Fibroblast of lung (primary cell): ENCODE results near the gene TMEM220. TPM values are rescaled to one million over a fixed set of nuclear protein-coding genes. Genes with fewer than 3 reads are reported as not detected.

Experiments
- DNase-seq, 2 donors: peaks; one replicate each; pipeline versions ENCODE4 v3.0.0 to v3.0.0-alpha.2; 2010; ENCODE audit warnings: low read depth in 2 of 2
- H2AFZ ChIP-seq: 2 replicates; pipeline ENCODE4 v1.5.1; 2012; ENCODE audit warnings: low read length, control low read depth, inconsistent platforms
- H3K27ac ChIP-seq: 2 replicates; pipeline ENCODE4 v1.5.1; 2011; ENCODE audit warnings: low read length, control low read depth; ENCODE audit not compliant: insufficient read depth
- H3K27me3 ChIP-seq: 2 replicates; pipeline ENCODE4 v1.5.1; 2011; ENCODE audit warnings: mild to moderate bottlenecking, low read length; ENCODE audit not compliant: control insufficient read depth, insufficient read depth
- H3K36me3 ChIP-seq: 2 replicates; pipeline ENCODE4 v1.5.1; 2011; ENCODE audit warnings: low read length; ENCODE audit not compliant: control insufficient read depth, insufficient read depth
- H3K4me1 ChIP-seq: 2 replicates; pipeline ENCODE4 v1.5.1; 2011; ENCODE audit warnings: low read length; ENCODE audit not compliant: control insufficient read depth, insufficient read depth; ENCODE audit errors: extremely low read depth
- H3K4me2 ChIP-seq: 2 replicates; pipeline ENCODE4 v1.5.1; 2011; ENCODE audit warnings: low read length, control low read depth; ENCODE audit not compliant: insufficient read depth; ENCODE audit errors: extremely low read depth
- H3K4me3 ChIP-seq, 4 experiments: fragments of 200-600 bp in 1 of 4; sonication (generic) in 1 of 4; replicated peaks in 1 of 4; 2 replicates each; pipeline ENCODE4 v1.5.1; 2011 to 2016; ENCODE audit warnings: low read length in 4 of 4, low read depth in 3 of 4, mild to moderate bottlenecking in 3 of 4, control low read depth in 2 of 4, inconsistent platforms in 1 of 4, mixed read lengths in 1 of 4; ENCODE audit not compliant: insufficient read depth in 1 of 4; ENCODE audit errors: control extremely low read depth in 1 of 4
- H3K79me2 ChIP-seq: 2 replicates; pipeline ENCODE4 v1.5.1; 2012; ENCODE audit warnings: mild to moderate bottlenecking, low read length, inconsistent platforms; ENCODE audit not compliant: control insufficient read depth, insufficient read depth
- H3K9ac ChIP-seq: 2 replicates; pipeline ENCODE4 v1.5.1; 2011; ENCODE audit warnings: mild to moderate bottlenecking, low read length, control low read depth; ENCODE audit not compliant: insufficient read depth
- H3K9me3 ChIP-seq: 2 replicates; pipeline ENCODE4 v1.5.1; 2012; ENCODE audit warnings: low read depth, low read length; ENCODE audit not compliant: control insufficient read depth, insufficient read depth
- H4K20me1 ChIP-seq: 2 replicates; pipeline ENCODE4 v1.5.1; 2011; ENCODE audit warnings: low read length; ENCODE audit not compliant: control insufficient read depth, insufficient read depth; ENCODE audit errors: extremely low read depth
- EZH2 ChIP-seq: IDR thresholded peaks from 2 replicates; pipeline ENCODE4 v1.5.1; 2012; ENCODE audit warnings: low read length, control low read depth, mild to moderate bottlenecking; ENCODE audit errors: missing control alignments
- polyA plus RNA-seq, 2 donors: library from polyadenylated mRNA; depleted of rRNA in 1 of 2; stranded (reverse) in 1 of 2; unstranded in 1 of 2; fragments of >200 nt; gene quantifications; 2 replicates each; pipeline ENCODE4 v1.2.1, GENCODE V29; 2011 to 2012; ENCODE audit warnings: missing spikeins in 1 of 2
- total RNA-seq: library from RNA; depleted of rRNA; stranded (reverse); fragments of >200 nt; gene quantifications from 2 replicates; pipeline ENCODE4 v1.2.1, GENCODE V29; 2014
- TF ChIP-seq, protein P1 (sequence below), 2 donors: IDR thresholded peaks in 1 of 2; conservative IDR thresholded peaks in 1 of 2; 1 replicate in 1 of 2; 2 replicates in 1 of 2; pipeline ENCODE4 v1.5.1; 2011 to 2012; ENCODE audit warnings: low read length in 2 of 2, control low read depth in 1 of 2, inconsistent platforms in 1 of 2, low read depth in 1 of 2, mild to moderate bottlenecking in 1 of 2

The TMEM220 gene
- total and polyA plus RNA-seq, 2 donors (not counting 1 experiment from before 2014, with no cell fraction given): 4.1 to 4.3 TPM

DNA sequence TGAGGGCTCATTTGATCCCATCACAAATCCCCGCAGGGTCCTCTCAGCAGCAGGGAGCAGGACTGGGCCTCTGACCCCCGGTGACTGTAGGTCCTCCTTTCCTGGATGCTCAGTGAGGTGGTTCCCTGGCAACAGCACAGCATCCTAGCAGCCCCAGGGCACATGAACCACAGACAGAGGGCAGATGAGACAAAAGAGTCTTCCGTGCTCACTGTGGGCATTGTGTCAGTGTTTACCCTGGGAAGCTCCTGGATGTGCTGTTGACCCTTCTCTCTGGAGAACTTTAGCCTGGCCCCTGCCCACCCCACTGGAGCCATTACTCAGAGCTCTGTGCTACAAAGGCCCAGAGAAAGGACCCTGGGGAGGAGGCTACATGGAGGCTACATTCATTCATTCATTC lies 21.7 kb upstream of the TMEM220 start:
- TF ChIP-seq EZH2: no peak
- TF ChIP-seq, protein P1, sequence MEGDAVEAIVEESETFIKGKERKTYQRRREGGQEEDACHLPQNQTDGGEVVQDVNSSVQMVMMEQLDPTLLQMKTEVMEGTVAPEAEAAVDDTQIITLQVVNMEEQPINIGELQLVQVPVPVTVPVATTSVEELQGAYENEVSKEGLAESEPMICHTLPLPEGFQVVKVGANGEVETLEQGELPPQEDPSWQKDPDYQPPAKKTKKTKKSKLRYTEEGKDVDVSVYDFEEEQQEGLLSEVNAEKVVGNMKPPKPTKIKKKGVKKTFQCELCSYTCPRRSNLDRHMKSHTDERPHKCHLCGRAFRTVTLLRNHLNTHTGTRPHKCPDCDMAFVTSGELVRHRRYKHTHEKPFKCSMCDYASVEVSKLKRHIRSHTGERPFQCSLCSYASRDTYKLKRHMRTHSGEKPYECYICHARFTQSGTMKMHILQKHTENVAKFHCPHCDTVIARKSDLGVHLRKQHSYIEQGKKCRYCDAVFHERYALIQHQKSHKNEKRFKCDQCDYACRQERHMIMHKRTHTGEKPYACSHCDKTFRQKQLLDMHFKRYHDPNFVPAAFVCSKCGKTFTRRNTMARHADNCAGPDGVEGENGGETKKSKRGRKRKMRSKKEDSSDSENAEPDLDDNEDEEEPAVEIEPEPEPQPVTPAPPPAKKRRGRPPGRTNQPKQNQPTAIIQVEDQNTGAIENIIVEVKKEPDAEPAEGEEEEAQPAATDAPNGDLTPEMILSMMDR (conservative IDR thresholded peaks at IDR 0.05 in 1 of 2, IDR thresholded peaks at IDR 0.05 in 1 of 2; ENCODE audit: low read depth in 1 of 2, low read length in 2 of 2): no peak
- H3K9me3 ChIP-seq: no peaks in the 10 kb centered on the region
- no peaks in the 10 kb centered on the region for H3K27me3 ChIP-seq
- H3K4me3 ChIP-seq: no peak overlapping the region
- H3K79me2 ChIP-seq: no peaks in the 10 kb centered on the region
- no peak overlapping the region for H3K27ac ChIP-seq
- H3K4me1 ChIP-seq: no peaks in the 10 kb centered on the region
- H3K4me2 ChIP-seq: no peak overlapping the region
- no peak overlapping the region for H3K9ac ChIP-seq
- DNase-seq: no peak
- no peaks in the 10 kb centered on the region for H4K20me1 ChIP-seq
- H3K36me3 ChIP-seq: no peaks in the 10 kb centered on the region
- no peak overlapping the region for H2AFZ ChIP-seq

DNA sequence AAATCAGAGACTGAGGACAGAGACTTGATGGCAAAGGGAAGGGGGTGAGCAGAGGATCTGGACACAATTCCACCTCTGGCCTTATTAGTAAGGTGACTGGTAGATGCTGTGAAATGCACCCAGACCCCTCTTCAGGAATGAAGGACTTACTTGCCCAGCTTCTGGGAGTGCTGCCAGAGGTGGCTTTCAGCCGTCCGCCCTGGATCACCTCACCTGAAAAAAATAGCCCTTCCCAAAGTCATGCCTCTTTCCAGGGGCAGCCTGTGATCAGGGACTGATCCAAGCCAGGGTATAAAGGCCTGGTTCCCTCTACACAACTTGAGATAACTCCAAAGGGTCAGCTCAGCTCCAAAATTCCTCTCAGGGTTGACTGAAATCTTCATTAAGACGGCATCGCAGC lies 20.4 kb upstream of the TMEM220 start:
- Histone ChIP-seq H3K4me2 (no peak overlapping the region), H3K9me3 (no peaks in the 10 kb centered on the region), H3K9ac (no peak overlapping the region), H3K36me3 (no peaks in the 10 kb centered on the region), H3K4me1 (no peaks in the 10 kb centered on the region), H4K20me1 (no peaks in the 10 kb centered on the region), H2AFZ (no peak overlapping the region), H3K4me3 (no peak overlapping the region), H3K27ac (no peak overlapping the region), H3K79me2 (no peaks in the 10 kb centered on the region), H3K27me3 (no peaks in the 10 kb centered on the region)
- DNase-seq: no peak
- no peak for TF ChIP-seq EZH2
- TF ChIP-seq, protein P1 (conservative IDR thresholded peaks at IDR 0.05 in 1 of 2, IDR thresholded peaks at IDR 0.05 in 1 of 2; ENCODE audit: low read depth in 1 of 2, low read length in 2 of 2): no peak

DNA sequence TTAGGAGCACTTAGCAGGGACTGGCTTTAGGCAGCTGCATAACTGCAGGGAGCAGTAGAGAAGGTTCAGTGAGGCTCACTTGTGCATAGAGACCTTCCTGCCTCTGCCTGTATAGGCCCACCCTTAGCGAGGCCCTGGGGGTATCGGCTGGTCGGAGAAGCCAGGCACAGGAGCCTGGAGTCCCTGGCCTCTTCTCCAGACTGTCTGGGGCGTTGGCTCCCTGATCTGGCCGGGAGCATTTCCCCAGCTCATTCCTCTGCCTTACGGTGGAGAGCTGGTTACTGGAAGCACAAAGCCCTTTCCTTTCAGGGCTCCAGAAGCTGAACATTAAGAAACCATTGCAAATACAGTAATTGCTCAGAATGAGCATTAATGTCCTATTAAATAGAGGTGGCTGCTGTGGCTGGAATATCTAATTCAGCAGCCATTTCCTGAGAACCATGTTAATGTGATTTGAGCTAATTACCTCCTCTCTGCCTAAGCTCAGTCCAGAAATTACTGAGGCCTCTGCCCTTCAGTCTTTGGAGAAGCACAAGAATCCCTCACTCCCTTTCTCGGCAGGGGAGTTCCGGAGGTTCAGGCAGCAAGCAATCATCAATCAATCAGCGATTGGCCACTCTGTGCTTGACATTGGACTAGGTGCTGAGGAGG lies 18.8 kb upstream of the TMEM220 start:
- no peak overlapping the region for H3K27ac ChIP-seq
- TF ChIP-seq, protein P1 (conservative IDR thresholded peaks at IDR 0.05 in 1 of 2, IDR thresholded peaks at IDR 0.05 in 1 of 2; ENCODE audit: low read depth in 1 of 2, low read length in 2 of 2): no peak
- no peak for TF ChIP-seq EZH2
- H3K4me2 ChIP-seq: no peak overlapping the region
- no peak overlapping the region for H3K9ac ChIP-seq
- no peaks in the 10 kb centered on the region for H3K4me1 ChIP-seq
- H3K79me2 ChIP-seq: no peaks in the 10 kb centered on the region
- H4K20me1 ChIP-seq: no peaks in the 10 kb centered on the region
- no peaks in the 10 kb centered on the region for H3K9me3 ChIP-seq
- H2AFZ ChIP-seq: no peak overlapping the region
- H3K27me3 ChIP-seq: no peaks in the 10 kb centered on the region
- no peak overlapping the region for H3K4me3 ChIP-seq
- H3K36me3 ChIP-seq: no peaks in the 10 kb centered on the region
- no peak for DNase-seq
